Bone marrow (tissue), 2 donors: ENCODE measurements around the gene HIP1R.

Experiments used
- DNase-seq, 2 donors: peaks; one replicate each; lab custom pipeline; 2025; lab: John Stamatoyannopoulos, UW

Gene HIP1R

DNA sequence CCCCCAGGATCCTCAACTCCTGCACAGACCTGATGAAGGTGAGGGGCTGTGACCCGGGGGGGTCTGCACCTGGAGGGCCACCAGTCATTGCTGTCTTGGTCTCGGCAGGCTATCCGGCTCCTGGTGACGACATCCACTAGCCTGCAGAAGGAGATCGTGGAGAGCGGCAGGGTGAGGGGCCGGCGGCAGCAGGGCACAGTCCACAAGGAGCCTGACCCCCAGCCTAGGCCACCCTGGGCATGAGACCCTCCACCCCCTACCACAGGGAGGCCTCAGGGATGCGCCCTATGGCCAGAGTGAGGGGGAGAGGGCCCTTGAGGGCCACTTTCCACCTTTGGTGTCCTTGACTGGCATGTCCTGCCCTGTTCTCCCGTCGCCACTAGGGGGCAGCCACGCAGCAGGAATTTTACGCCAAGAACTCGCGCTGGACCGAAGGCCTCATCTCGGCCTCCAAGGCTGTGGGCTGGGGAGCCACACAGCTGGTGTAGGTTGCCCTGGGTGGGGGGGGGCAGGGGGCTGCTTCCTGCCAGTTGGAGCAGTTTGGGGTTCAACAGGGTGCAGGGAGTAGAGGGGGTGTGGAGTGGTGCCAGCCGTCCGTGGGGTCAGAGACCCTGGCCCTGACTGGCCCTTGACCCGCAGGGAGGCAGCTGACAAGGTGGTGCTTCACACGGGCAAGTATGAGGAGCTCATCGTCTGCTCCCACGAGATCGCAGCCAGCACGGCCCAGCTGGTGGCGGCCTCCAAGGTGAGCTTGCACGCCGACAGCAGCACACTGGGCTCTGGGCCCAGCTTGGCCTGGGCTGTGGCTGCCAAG lies 25.0 kb downstream of the HIP1R start:
- peak; percentile 33 to 73 for DNase-seq

DNA sequence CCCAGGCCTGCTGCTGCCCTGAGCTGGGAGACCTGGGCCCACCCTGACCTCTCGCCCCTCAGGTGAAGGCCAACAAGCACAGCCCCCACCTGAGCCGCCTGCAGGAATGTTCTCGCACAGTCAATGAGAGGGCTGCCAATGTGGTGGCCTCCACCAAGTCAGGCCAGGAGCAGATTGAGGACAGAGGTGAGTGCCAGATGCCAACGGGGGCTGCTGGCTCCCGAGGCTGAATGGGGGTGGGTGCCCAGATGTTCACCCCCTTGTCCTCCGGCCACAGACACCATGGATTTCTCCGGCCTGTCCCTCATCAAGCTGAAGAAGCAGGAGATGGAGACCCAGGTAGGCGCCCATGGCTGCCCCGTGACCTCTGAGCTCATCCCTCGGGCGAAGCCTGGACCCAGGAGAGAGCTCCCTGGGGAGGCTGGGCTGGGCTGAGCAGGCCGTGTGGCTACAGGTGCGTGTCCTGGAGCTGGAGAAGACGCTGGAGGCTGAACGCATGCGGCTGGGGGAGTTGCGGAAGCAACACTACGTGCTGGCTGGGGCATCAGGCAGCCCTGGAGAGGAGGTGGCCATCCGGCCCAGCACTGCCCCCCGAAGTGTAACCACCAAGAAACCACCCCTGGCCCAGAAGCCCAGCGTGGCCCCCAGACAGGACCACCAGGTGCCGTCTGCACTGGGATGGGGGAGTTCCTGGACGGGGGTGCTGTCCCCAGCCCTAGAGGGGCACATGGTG lies 25.8 kb downstream of the HIP1R start:
- no peak for DNase-seq

DNA sequence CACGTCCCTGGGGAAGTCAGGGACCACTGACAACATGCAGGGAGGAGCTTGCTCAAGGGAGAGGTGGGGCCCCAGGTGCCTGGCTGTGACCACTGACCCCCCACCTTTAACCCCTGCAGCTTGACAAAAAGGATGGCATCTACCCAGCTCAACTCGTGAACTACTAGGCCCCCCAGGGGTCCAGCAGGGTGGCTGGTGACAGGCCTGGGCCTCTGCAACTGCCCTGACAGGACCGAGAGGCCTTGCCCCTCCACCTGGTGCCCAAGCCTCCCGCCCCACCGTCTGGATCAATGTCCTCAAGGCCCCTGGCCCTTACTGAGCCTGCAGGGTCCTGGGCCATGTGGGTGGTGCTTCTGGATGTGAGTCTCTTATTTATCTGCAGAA lies 26.3 kb downstream of the HIP1R start:
- DNase-seq, result no peak

DNA sequence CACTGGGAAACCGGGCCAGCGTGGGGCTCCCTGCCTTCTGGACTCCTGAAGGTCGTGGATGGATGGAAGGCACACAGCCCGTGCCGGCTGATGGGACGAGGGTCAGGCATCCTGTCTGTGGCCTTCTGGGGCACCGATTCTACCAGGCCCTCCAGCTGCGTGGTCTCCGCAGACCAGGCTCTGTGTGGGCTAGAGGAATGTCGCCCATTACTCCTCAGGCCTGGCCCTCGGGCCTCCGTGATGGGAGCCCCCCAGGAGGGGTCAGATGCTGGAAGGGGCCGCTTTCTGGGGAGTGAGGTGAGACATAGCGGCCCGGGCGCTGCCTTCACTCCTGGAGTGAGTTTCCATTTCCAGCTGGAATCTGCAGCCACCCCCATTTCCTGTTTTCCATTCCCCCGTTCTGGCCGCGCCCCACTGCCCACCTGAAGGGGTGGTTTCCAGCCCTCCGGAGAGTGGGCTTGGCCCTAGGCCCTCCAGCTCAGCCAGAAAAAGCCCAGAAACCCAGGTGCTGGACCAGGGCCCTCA lies 26.9 kb downstream of the HIP1R start:
- no peak for DNase-seq

DNA sequence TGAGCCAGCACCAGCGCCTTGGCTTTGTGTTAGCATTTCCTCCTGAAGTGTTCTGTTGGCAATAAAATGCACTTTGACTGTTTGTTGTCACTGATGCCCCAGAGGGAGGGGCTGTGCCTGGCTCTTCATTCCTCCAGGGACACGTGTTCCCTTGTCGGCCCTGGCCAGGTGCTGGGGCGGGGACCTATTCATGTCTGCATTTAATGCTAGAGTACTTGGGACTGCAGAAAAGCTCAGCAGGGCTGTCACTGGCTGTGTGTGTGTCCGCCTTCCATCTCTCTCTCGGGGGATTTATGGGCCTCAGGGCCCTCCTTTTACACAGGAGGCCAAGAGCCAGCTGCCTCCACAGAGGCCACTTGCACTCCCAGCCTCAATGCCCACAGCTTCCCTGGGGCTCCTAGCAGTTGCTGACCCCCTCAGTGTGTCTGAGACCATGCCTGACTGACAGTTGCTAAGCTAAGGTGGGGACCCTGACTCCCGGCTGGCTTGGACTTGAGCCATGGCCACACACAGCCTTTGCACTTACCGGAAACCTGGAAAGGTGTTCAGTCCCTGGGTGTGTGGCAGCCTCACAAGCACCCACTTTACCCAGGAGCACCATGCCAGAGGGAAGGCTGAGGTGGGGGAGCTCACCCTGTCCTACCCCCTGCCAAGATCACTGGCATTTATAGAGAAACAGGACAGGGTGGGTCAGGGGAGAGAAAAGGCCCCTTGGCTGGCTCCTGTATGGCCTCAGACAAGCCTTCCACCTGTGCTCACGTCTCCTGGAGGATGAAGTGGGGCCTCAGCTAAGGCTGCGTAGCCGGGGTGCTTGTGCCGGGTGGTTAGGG lies 27.8 kb downstream of the HIP1R start:
- DNase-seq, result no peak

DNA sequence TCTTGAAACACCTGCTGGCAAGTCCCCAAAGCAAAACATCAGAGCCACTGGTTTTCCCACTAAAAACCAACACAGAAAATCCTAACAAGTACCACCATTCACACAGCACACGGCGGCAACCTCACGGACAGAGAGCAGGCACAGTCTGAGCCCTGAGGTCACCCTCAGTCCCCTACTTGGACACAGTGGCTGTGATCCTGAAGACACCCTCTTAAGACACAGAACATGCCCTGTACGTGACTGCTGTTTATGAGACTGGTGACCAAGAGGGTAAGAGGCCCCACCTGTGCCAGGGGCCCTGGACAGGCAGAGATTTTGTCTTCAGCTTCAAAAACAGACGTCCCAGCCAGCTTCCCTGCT lies 29.6 kb downstream of the HIP1R start:
- no peak for DNase-seq

DNA sequence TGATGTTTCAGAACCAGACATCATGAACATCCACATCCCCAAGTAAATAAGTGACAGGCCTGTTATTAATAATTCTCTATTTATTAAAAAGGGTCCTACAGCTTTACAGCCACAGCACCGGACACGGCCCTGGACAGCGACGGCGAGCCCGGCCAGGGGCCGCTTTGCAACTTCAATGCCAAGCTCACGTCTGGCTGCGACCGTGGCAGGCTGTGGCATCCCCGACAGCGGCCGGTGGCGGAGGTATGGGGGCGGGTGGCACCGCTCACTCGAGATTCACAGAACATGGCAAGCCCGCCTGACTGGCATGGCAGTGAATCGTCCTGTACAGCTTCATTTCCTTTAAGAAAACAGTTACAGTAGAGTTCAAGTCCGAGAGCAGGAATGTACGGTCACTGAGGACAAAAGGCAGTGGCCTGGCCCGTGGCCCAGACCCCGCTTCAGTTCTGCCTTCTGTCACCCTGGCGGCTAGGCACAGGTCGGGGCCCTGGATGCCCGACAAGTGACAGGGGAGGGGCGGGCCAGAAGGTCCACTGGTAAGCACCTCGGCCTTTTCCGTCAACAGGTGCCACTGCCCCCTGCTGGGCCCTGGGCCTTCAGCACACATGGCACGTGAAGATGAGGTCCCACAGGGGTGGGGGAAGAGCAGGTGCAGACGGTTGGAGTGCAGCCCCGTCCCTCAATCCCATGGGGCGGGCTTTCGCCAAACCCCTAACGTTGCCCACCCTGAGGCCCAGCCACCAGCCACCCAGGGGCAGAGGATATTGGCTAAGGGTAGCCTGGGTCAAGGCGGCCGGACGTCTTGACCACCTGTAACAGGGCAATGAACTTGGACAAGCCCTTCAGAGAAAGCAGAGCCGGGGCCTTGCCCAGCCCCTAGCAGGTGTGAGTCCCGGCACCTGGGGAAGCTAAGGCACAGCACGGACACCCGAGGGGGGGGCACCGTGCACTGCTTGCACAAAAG lies 30.3 kb downstream of the HIP1R start:
- DNase-seq, result no peak

DNA sequence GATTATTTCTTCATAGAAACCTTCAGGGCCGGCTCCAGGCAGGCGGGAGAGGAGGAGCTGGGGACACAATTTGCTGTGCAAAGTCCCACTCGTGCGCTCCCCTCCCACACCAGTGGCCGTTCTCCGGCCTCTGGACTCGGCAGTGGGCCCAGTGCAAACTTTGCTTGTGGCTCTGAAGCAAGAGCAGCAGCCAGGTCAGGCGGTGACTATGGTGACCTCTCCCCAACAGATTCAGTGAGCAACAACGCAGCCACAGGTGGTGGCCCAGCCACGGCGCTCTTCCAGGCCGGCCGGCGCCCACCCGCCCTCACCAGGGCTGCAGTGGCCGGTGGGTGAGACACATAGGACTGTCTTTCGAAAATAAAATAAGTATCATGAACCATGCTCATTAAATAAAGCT lies 31.1 kb downstream of the HIP1R start:
- no peak for DNase-seq

DNA sequence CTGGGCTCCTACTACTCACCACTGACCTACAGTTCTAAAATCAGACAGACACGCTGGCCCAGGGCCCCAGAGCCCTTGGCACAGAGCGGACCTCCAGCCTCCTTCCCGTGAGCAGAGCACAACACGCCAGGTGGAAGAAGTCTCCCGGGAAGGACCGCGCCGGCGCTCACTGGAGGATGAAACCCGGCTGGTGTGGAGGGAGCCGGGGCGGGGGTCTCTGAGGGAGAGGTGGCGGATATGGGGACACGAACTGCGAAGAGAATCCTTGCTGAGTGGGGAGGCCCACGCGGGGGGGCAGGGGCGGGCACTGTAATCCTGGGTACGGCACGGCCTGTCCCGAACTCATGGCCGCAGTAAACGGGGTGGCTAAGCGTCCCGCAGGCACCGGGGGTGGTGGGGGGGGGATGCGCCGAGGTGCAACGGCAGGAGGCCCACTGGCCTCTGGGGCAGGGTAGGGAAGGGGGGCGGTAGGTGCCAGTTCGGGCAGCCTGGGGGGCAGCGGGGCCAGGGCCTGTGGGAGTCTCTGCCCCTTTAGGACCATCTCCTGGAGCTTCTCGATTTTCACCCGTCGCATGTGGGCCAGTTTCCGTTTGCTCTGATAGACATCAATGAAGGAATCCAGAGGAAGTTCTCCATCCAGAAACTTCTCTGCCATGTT lies 31.8 kb downstream of the HIP1R start:
- no peak for DNase-seq

DNA sequence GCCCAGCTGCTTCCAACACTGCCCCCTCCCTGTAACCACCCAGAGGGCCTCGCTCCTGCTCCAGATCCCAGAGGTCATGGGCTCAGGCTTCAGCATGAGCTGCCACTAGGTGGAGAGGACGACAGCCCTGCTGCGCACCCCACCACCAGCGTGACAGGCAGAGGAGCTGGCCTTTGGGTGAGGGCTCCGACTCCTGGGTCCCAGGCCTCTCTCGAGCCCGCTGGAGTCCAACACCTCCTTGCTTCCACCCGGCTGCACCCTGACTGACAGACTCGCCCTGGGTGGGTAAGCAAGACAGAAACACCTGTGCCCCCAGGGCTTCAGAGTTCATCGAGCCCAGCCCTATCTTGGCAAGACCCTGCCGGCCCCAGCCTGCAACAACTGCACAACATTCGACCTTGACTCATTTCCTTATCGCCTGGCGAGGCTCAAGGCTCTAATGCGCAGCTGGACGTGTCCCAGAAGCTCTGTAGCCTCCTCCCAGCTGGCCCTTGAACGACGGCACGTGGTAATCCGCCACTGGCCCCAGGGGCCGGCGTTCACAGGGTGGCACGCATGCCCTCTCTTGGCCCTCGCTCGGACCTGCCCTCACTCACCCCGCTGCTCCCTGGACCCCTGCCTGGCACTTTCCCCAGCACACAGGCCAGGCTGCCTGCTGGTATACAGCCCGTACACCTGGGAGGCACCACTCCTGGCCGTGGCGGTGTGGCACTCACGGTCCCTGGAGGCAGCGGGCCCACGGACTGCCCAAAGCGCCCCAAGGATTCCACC lies 32.6 kb downstream of the HIP1R start:
- DNase-seq, result no peak

DNA sequence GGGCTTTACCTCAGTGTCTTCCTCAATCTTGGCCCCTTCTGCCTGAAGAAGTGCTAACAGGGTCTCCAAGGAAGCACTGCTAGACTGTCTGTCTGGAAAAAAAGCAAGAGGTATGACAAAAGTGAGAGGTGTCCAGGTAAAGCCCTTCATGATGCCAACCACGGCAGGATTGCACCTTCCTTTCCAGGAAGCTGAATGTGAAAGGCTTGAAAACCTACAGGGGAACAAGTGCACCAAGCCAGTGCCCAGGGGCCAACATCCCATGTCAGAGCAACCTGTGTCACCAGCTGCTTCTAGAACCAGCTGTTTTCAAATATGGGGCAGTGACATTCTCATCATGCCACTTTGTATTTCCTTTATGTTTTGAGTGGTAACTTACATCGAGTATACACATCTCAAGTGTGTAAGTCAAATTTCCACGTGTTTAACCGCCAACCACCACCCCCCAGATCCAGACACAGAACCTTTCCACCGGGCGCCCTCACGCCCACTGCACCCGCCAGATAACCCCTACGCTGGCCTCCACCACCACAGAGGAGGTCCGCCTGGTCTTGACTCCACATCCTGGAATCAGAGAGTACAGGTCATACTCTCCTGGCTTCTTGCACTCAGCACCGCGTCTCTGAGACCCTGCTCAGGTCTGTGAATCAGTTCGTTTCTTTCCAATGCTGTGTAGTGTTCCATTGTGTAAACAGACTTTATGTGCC lies 33.4 kb downstream of the HIP1R start:
- DNase-seq, result no peak

DNA sequence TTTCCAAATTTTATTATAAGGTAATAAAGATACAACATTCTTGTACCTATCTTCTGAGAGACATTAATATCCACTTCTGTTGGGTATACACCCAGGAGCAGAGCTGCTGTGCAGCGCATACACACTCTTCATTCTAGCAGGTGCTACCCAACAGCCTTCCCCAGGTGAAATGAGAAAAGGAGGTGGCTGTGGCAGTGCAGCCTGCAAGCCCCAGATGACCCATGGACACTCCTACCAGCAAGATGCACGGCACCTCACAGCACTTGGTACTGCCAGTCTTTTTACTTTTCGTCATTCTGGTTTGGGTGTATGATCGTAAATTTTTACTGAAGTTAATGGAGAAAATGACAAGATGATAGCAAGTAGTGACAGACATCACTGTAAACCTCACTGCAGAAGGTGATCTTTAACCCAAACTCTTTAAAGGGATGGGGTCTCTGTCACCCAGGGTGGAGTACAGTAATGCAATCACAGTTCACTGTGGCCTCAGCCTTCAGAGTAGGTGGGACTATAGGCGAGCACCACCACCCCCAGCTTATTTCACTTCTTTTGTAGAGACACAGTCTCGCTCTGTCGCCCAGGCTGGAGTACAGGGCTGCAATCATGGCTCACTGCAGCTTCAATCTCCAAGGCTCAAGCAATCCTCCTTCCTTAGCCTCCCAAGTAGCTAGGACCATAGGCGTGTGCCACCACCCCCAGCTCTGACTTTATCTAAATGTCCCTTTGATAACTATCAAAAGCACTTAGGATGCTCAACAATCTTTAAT lies 34.1 kb downstream of the HIP1R start:
- no peak for DNase-seq

DNA sequence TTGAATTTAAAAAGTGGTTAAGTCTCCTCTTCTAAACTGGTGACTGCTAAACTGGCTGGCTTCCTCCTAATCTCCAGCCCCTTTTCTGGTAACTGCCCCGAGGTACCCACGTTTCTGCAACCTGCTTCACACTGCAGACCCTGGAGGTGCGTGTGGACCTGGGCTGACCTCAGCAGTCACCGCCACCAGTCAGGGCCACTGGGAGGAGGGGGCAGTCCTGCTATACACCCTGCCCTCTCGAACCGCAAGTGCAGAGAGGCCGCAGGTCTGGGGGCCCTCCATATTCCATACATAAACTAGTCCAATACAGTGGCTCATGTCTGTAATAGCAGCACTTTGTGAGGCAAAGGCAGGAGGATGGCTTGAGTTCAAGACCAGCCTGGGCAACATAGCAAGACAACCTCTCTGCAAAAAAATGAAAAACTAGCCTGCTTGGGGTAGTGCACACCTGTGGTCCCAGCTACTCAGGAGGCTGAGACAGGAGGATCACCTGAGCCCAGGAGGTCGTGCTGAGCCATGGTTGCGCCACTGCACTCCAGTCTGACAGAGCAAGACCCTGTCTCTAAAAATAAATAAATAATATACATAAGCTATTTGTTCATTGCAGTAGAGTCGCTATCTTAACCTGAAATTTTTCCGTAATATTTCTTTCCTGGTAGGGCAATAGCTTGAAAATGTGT lies 35.0 kb downstream of the HIP1R start:
- no peak for DNase-seq

DNA sequence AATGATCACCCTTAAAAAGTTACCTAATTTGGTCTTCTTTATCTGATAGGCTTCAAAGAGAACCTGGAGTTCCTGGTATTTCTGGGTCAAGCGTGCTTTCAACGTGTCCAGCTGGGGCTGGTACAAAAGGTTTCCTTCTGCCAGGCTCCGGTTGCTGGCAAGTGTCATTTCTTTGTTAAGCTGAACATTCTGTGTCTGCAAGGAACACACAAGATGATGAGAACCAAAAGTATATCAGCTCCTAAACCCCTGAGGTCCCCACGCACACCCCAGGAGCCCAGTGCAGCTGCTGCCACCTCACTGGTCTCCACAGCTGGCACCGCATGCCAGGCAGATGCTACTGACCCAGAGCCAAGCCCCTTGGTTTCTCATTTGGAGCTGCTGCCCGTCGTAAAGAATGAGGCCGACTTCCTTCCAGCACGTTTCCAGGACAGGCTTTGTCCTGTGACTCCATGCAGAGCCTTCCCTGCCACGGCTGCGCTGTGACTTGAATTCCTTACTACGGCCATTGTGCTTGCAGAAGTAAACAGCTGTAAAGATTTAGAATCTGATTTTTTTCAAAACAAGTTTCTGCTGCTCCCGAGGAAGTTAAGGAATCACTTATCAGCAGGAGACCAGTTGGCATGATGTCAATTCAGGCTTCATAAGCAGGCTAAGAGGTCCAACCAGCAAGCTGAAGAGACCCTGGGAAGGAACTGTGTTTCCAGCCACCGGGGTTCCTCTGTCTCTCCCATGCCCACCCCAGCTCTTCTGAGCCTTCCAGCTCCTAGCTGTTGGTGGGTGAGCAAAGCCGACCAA lies 35.8 kb downstream of the HIP1R start:
- DNase-seq, result no peak

DNA sequence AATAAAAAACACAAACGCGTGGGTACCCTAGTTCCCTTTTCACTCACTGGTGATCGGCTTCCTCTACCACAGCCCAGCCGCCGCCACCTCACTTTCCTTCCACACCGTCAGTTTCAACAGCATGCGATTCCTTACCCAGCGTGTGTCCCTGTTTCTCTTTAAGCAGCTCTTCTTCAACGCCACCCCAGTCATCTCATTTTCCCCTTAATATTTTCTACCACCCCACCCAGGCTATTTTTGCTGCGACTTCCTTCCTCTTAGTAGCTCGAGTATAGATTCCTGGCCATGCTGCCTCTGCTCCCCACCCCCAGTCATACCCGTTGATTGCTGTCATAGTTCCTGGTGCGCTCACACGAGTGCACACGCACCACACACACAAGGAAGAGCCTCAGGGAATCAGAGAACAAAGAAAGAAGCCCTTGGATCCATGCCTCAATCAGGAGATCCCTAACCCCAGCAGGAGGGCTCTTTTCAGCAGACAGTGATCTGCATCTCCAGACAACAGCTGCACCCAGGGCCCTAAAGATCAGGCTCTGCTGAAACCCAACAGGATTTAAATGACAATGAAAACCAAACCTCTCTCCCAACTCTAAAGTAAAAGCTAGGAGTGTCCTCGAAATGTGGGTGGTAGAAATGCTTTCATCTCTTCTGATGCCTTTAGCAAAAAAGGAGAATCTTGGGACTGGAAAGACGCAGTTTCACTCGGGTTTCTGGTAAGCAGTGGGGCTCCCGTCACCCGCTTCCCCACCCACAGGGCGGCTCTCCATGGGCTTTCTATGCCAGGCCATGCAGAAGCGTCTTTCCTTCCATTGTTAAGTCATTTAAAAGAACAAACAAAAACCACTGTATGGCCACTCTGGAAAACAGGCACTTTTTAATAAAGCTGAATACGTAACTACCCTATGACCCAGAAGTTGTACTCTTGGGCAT lies 36.9 kb downstream of the HIP1R start:
- DNase-seq, result peak; percentile 26 to 96

DNA sequence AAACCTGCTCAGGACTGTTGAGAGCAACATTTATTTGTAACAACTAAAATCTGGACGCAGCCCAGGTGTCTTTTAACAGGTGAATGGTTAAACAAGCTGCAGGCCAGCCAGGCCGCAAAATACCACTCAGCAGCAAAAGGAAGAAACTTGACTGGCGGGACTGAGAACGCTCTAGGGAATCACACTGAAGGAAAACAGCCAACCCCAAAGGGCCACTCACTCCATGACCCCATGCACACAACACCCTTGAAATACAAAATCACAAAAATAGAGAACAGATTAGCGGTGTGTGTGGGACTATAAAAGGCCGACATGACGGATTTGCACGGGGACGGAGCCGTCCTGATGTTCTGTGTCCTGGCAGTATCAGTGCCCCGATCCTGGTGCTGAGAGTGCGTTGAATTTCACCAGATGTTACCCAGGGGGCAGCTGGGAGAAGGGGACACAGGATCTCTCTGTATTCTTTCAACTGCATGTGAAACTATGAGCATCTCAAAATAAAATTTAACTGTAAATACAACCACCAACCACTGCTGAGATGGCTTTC lies 37.6 kb downstream of the HIP1R start:
- DNase-seq, result no peak
